ENCODE data around the gene SPO11.

SPO11 gene

GRCh38 chr20:57320358-57320757 lies 9.2 kb upstream of the SPO11 start:
- TF ChIP-seq, protein P1, sequence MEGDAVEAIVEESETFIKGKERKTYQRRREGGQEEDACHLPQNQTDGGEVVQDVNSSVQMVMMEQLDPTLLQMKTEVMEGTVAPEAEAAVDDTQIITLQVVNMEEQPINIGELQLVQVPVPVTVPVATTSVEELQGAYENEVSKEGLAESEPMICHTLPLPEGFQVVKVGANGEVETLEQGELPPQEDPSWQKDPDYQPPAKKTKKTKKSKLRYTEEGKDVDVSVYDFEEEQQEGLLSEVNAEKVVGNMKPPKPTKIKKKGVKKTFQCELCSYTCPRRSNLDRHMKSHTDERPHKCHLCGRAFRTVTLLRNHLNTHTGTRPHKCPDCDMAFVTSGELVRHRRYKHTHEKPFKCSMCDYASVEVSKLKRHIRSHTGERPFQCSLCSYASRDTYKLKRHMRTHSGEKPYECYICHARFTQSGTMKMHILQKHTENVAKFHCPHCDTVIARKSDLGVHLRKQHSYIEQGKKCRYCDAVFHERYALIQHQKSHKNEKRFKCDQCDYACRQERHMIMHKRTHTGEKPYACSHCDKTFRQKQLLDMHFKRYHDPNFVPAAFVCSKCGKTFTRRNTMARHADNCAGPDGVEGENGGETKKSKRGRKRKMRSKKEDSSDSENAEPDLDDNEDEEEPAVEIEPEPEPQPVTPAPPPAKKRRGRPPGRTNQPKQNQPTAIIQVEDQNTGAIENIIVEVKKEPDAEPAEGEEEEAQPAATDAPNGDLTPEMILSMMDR (IDR thresholded peaks at IDR 0.05; ENCODE audit: borderline replicate concordance, control extremely low read depth, extremely low read depth, insufficient read depth, missing control alignments) = no peak
- in situ Hi-C loops (cut with MboI; ENCODE audit: low sequenced_read_pairs, unreplicated experiment) = loop anchor here (10.0 kb wide), 1 partner anchor 236 kb away; no protein-coding TSS in a partner anchor
- no peak for DNase-seq (ENCODE audit: low spot score)

DNA sequence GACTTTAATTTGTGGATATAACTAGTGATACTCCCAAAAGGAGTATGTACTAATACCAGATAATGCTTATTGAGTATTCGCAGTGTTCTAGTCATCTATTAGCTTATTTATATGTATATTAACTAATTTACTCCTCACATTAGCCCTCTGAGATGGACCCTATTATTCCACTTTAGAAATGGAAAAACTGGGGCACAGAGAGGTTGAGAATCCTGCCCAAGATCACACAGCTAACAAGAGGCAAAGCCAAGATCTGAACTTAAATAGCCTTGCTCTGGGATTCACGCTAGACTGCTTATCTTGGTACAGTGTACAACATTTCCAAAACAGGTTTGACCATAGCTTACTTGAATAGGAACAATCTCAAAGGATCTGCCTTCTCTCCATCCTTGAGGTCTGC lies 8.5 kb upstream of the SPO11 start:
- TF ChIP-seq, protein P1 (IDR thresholded peaks at IDR 0.05; ENCODE audit: borderline replicate concordance, control extremely low read depth, extremely low read depth, insufficient read depth, missing control alignments) = no peak
- in situ Hi-C loops (cut with MboI; ENCODE audit: low sequenced_read_pairs, unreplicated experiment) = loop anchor here (10.0 kb wide), 1 partner anchor 236 kb away; no protein-coding TSS in a partner anchor
- DNase-seq (ENCODE audit: low spot score) = no peak

- in situ Hi-C loops (cut with MboI; ENCODE audit: low sequenced_read_pairs, unreplicated experiment) = loop anchor here (10.0 kb wide), 1 partner anchor 238 kb away; no protein-coding TSS in a partner anchor
- TF ChIP-seq, protein P1 (IDR thresholded peaks at IDR 0.05; ENCODE audit: borderline replicate concordance, control extremely low read depth, extremely low read depth, insufficient read depth, missing control alignments) = no peak
- no peak for DNase-seq (ENCODE audit: low spot score)
These were observed 7.1 kb upstream of the SPO11 start for GRCh38 chr20:57322476-57322875.

DNA sequence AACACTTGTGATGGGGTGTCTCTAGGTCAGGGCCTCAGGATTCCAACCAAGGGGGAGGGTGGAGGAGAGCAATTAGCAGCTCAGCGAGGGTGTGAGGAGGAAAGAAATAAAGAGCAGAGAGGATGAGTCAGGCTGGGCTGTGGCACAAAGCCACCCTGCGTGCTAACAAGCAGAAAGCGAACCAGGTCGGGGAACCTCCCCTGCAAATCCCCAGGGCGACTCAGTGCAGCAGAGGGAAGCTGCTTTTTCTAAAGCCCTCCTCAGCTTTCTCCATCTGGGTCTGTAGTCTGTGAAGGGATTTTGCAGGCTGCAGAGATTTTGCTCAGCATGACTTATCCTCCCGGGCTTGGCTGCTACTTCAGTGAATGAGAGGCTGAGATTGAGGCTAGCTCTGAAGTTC lies 6.6 kb upstream of the SPO11 start:
- no peak for DNase-seq (ENCODE audit: low spot score)
- in situ Hi-C loops (cut with MboI; ENCODE audit: low sequenced_read_pairs, unreplicated experiment) = loop anchor here (10.0 kb wide), 1 partner anchor 238 kb away; no protein-coding TSS in a partner anchor
- TF ChIP-seq, protein P1 (IDR thresholded peaks at IDR 0.05; ENCODE audit: borderline replicate concordance, control extremely low read depth, extremely low read depth, insufficient read depth, missing control alignments) = no peak

DNA sequence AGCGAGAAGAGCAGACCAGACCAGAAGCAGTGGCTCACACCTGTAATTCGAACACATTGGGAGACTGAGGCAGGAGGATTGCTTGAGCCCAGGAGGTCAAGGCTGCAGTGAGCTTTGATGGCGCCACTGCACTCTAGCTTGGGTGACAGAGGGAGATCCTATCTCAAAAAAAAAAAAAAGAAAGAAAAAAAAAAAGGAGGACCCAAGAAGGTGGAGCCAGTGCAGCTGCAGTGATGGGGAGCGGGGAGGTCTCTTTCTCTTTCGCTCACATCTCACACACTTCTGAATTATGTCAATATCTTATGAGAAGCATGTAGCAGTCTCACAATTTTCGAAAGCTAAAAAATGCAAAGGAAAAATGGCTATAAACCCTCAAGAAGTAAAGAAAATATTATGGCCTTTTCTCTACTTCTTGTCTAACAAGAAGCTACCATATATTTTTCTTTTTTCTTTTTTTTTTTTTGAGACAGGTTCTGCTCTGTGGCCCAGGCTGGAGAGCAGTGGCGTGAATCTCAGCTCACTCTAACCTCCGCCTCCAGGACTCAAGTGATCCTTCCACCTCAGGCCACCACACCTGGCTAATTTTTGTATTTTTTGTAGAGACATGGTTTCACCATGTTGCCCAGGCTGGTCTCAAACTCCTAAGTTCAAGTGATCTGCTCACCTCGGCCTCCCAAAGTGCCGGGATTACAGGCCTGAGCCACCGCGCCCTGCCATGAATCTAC lies 3.8 kb upstream of the SPO11 start:
- in situ Hi-C loops (cut with MboI; ENCODE audit: low sequenced_read_pairs, unreplicated experiment) = loop anchor here (10.0 kb wide), 1 partner anchor 241 kb away; no protein-coding TSS in a partner anchor
- no peak for DNase-seq (ENCODE audit: low spot score)
- TF ChIP-seq, protein P1 (IDR thresholded peaks at IDR 0.05; ENCODE audit: borderline replicate concordance, control extremely low read depth, extremely low read depth, insufficient read depth, missing control alignments) = no peak

GRCh38 chr20:57326667-57327455 lies 2.7 kb upstream of the SPO11 start:
- in situ Hi-C loops (cut with MboI; ENCODE audit: low sequenced_read_pairs, unreplicated experiment) = loop anchor here (10.0 kb wide), 1 partner anchor 242 kb away; no protein-coding TSS in a partner anchor
- DNase-seq (ENCODE audit: low spot score) = no peak
- TF ChIP-seq, protein P1 (IDR thresholded peaks at IDR 0.05; ENCODE audit: borderline replicate concordance, control extremely low read depth, extremely low read depth, insufficient read depth, missing control alignments) = no peak
